ENCODE results near the gene ADAMTS13.
"Not testable (repeated sequence)": the region's sequence is repeated elsewhere in the genome, so short reads cannot be mapped to it uniquely, and the experiment has no call there.

ADAMTS13 gene

DNA sequence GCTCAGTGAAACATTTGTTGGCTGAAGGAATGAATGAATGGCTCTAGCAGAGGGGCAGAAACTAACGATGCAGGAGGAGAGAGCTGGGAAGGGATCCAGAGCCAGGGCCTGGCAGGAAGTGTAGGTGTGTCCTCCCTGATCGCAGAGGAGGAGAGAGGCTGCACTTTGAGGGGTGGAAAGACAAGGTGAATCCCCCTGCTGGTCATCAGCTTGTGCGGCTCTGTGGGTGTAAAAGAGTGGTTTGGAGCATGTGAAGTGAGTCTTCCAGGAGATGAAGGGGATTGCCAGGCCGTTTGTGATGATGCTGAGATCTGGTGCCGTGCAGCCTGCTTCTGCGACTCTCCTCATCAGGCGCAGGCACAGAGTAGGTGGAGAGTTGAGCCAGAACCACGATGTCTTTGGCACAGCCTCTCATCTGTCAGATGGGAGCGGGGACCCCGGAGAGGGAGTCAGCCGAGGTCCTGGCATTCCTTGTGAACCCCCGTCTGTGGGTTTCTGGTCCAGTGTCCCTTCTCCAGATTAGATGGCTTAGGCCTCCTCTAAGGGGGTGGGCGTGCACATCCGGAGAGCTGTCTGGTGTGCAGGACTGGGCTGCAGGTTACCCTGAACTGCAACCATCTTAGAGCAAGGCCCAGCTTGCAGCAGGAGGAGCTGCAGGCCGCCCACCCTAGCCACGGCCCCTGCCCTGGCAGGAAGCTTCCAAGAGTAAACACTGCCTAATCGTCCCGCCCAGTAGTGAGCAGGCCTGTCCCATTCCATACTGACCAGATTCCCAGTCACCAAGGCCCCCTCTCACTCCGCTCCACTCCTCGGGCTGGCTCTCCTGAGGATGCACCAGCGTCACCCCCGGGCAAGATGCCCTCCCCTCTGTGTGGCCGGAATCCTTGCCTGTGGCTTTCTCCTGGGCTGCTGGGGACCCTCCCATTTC lies at the start of gene ADAMTS13:
Gene ADAMTS13 (plus strand): TSS at position 753 of the 928 bp plus-strand sequence. CDS start 77 bp downstream, at position 830.
- no peak for DNase-seq (ENCODE audit: low read depth)

DNA sequence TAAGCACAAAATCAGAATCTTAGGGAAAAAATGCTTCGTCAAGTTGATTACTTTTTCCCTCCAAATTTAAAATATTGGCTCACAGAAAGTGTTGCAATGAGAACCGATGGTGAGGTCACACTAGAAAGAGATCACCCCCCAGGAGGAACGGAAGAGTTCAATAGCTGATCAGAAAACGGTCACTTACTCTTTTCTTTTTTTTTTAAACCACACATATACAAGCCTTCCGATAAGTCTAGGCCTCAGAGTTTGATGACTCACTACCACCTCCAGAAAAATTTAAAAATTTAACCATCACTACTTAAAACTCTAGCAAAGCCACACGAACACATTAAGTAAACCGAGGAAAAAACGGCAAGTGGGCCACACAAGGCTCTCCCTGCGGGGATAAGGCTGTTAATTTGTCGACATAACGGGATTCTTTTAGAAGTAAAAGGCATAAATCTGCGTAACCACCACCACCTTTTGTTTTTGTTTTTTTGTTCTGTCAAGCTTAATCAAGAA lies 47.5 kb upstream of the ADAMTS13 start:
- no peak for DNase-seq (ENCODE audit: low read depth)

DNA sequence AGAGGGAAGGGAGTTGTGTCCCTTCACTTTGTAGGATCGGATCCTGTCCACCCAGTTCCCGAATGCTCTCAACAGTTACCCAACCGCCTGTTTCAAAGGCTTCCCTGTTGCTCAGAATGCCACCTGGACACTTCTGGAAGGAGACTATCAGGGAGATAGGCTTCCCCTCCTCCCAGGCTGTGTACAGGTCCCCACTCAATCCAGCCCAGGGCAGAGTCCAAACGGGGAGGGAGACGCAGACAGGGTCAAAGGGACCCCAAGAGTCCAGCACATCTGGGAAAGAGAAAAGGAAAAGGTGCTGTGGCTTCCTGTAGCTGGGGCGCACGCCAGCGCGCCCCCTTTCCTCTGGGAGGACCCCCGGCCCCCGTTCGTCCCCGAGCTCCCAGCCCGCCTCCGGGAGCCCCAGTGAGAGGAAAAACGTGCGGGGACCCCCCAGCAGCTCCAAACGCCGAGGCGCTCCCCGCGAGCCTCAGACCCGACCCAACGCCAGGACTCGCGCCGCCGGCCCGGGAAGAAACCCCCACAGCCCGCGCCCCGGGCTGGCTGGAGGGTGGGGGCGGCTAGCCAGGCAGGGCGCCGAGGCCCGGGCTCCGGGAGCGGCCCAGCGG lies 46.9 kb upstream of the ADAMTS13 start:
- no peak for DNase-seq (ENCODE audit: low read depth)

DNA sequence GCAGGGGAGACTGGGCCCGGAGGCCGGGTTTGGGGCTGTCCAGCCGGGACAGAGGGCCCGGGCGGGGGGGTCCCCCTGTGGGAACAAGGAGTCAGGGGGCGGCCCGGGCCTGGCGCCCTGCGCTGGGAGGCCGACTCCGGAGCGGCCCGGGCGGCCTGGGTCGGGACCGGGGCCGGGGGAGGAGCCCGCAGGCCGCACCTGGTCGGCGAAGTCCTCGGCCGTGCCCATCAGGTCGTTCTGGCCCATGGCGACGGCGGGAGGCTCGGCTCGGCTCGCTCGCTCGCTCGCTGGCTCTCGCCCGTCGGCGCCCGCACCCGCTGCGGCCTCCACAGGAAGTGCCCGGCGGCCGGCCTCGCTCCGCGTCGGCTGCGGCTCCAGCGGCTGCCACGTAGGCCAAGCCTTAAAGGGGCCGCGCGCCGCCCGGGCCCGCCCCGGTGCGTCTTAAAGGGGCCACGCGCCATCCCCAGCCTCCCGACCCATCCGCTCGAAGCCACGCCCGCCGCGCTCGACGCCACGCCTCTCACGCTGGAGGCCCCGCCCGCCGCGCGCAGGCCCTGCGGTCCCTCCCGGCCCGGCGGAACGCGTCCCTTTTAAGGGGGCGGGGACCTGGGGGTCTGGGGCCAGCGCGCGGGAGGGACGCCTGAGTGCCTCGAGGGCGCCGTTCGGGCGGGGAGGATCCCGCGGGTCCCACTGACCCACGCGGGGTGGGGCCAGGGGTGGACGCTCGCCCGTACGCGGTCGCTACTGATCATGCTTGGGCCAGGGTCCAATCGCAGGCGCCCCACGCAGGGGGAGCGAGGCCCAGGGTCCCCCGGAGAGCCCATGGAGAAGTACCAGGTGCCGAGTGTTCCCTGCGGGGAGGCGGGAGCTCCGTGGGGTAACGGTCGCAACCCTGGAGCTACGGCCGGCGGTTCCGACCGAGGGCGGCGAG lies 46.2 kb upstream of the ADAMTS13 start, which contains the start of the genes STKLD1 and SURF4:
Gene STKLD1 (plus strand): TSS at position 643 of the 931 bp plus-strand sequence. CDS start 108 bp downstream, at position 751.
Gene SURF4 (minus strand): TSS at position 337 of the 931 bp plus-strand sequence. CDS start 91 bp downstream, at position 246.
- DNase-seq (ENCODE audit: low read depth) = peak; percentile 90

DNA sequence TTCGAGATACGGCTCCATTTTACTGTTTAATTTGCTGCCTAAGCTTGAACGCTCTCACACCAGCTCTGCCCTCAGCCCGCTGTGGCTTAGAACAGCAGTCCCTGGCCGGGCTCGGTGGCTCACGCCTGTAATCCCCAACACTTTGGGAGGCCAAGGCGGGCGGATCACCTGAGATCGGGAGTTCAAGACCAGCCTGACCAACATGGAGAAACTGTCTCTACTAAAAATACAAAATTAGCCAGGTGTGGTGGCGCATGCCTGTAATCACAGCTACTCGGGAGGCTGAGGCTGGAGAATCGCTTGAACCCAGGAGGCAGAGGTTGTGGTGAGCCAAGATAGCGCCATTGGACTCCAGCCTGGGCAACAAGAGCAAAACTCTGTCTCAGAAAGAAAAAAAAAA lies 44.9 kb upstream of the ADAMTS13 start:
- not testable (repeated sequence) for DNase-seq (ENCODE audit: low read depth)

DNA sequence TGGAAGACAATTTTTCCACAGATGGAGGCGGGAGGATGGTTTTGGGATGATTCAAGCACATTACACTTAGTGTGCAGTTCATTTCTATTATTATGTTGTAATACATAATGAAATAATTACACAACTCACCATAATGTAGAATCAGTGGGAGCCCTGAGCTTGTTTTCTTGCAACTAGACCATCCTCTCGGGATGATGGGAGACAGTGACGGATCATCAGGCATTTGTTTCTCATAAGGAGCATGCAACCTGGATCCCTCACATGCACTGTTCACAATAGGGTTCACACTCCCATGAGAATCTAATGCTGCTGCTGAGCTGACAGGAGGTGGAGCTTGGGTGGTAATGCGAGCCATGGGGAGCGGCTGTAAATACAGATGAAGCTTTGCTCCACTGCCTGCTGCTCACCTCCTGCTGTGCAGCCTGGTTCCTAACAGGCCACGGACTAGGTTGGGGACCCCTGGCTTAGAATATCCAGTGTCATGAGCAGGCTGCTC lies 44.4 kb upstream of the ADAMTS13 start:
- no peak for DNase-seq (ENCODE audit: low read depth)

DNA sequence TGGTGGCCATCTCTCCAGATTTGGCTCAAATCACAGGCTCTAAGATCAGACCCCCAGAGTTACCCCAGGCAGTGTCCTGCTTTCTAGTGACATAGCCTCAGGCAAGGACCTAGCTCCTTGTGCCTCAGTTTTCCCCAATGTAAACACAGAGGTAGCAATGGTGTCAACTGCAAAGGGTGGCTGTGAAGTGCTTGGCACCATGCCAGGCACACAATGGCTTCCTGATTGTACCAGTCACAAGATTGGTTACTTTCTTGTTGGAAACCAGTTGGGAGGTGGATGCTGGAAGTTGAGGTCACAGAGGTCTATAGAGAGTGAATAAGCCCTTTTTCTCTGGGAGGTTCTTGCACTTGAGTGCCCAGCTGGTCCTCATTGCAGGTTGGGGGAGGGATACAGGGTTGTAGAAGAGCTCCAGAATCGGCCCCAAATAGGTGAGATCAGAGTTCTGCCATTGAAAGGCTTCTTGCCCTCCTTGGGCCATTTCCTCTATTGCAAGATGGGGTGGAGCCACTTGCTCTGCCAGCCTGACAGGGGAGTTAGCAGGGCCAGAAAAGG lies 43.7 kb upstream of the ADAMTS13 start:
- DNase-seq (ENCODE audit: low read depth) = no peak

DNA sequence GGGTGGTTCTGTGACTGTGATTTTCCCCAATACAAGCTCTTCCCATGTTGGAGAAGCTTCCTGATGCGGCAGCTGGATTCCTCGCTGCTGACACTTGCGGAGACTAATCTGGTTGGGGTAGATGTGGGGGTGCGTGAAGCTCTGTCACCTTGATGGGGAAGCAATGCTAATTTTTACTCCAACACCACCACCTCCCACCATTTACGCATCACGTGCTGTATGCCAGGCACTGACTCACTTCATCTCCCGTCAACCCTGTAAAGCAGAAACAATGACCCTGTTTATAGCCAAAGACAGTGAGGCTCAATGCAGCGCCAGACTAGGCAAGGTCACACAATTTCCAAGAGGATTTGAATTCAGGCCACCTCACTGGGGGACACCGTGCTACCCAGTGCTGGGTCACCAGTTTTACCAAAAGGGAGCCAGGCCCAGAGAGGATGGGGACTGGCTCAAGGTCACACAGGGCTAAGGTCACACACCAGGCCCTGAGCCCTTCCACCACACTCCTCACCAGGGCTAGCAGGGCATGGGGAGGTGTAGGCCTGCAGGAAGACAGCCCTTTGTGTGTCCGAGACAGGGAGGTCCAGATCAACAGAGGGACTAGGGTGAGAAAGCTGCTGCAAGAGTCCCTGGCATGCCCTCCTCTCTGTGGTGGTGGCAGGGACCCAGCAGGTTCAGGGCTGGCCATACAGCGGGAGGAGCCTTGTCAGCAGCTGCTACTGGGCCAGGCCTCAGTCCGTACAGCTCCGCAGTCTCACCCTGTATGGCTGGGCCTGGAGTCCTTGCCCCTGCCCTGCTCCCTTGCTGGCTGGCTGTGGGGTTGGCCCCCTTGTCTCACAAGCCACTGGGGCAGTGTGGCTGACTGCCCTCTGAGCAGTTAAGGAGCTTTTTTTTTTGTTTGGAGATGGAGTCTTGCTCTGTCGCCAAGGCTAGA lies 42.7 kb upstream of the ADAMTS13 start:
- no peak for DNase-seq (ENCODE audit: low read depth)

DNA sequence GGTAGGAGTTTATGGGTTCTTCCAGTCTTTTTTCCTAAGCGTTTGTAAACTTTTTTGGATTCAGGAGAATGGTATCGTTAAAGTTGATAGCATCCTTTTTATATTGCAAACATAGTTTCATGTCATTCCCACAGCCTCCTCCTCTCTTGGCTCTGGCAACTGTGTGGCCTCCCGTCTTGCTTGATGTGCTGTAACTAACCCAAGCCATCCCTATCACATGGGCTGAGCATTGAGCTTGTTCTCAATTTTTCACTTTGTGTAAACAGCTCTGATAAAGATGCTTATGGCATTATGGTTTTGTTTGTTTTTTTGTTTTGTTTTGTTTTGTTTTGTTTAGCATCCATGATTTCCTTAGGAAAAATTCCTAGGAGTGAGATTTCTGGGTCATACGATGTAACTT lies 41.4 kb upstream of the ADAMTS13 start:
- no peak for DNase-seq (ENCODE audit: low read depth)

DNA sequence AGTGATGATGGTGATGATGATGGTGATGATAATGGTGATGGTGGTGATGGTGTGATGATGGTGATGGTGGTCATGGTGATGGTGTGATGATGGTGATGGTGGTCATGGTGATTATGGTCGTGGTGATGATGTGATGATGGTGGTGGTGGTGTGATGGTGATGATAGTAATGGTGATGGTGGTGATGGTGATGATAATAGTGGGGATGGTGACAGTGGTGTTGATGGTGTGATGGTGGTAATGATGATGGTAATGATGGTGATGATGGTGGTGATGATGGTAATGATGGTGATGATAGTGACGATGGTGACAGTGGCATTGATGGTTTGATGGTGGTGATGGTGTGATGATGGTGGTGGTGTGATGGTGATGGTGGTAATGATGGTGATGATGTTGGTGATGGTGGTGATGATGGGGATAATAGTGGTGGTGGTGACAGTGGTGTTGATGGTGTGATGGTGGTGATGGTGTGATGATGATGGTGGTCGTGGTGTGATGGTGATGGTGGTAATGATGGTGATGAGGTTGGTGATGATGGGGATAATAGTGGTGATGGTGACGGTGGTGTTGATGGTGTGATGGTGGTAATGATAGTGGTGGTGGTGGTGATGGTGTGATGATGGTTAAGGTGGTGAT lies 39.5 kb upstream of the ADAMTS13 start:
- DNase-seq (ENCODE audit: low read depth) = no peak

DNA sequence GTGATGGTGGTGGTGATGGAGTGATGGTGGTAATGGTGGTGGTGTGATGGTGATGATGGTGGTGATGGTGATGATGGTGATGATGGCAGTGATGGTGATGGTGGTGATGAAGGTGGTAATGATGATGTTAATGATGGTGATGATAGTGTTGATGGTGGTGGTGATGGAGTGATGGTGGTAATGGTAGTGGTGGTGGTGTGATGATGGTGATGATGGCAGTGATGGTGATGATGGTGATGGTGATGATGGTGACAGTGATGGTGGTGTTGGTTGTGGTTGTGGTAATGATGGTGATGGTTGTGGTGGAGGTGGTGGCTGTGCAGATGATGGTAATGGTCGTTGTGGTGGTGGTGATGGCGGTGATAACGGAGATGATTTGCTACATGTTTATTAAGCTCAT lies 38.7 kb upstream of the ADAMTS13 start:
- DNase-seq (ENCODE audit: low read depth) = no peak

DNA sequence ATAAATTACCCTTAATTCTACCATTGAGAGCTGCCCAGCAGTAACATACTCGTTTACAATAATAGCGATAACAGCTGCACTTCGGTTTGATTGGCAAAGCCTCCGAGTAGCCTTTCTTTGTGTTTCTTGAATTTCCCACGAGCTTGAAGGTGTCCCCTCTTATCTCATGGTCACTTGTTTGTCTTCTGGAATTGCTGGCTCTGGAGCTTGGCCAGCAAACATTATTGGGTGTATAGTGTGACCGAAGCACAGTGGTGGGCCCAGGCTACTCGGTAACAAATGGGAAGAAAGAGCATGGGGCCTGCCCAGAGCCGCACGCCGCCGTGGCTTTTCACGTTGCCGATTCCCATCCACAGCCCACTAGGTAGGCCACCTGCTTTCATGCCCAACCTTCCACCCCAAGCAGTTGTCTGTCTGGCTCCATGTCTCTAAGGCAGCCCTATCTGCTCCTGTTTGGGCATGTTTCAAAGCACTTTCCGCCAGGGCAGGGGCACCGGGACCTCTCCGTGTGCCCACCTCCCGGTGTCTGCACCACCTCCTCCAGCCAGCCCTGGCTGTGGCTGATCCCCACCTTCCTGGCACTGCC lies 37.3 kb upstream of the ADAMTS13 start:
- no peak for DNase-seq (ENCODE audit: low read depth)

DNA sequence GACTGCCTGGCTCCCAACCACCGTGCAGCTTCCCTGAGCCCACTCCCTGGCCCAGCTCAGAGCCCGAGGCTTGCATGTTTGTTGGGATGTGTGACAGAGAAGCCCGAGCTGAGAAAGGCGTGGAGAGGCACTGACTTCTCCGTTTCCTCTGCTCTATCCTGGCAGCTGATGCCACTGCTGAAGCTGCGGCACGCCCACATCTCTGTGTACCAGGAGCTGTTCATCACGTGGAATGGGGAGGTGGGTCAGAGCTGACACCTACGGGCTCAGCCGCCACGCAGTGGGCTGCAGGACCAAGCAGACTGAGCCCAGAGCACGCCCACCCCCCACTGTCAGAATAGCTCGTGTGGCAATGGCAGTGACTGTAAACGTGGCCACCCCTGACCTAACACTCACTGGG lies 36.7 kb upstream of the ADAMTS13 start:
- no peak for DNase-seq (ENCODE audit: low read depth)

DNA sequence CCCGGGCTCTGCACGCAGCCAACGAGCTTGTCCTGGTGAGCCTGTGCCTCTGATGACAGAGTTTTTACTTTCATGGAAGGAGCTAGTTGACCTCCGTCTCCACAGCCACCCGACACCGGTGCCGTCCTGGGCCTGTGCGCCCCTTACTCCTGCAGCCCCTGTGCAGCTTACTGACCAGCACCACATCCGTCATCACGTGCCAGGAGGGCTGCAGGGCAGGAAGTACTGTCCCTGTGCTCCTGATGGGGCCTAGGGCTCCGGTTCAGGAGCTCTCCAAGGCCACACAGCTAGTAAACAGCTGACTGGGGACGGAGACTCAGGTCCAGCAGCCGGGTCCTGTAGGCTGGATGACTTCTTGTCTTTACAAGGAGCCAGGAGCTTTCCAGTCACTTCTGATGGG lies 35.8 kb upstream of the ADAMTS13 start:
- no peak for DNase-seq (ENCODE audit: low read depth)

DNA sequence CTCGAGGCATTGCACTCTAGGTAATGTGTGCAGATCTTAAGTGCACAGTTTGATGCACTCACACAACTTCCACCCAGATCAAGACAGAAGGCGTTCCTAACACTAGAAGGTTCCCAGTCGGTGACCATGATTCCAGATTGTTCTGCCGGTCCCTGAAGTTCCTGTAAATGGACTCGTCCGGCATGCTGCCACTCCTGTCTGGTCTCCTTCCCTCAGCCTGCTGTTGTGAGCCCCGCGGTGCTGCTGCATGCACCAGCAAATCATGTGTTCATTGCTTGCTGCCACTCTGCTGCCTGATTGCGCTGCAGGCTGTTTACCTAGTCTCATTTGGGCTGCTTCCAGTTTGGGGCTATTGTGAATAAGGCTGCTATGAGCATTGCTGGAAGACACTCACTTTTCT lies 34.5 kb upstream of the ADAMTS13 start:
- no peak for DNase-seq (ENCODE audit: low read depth)

DNA sequence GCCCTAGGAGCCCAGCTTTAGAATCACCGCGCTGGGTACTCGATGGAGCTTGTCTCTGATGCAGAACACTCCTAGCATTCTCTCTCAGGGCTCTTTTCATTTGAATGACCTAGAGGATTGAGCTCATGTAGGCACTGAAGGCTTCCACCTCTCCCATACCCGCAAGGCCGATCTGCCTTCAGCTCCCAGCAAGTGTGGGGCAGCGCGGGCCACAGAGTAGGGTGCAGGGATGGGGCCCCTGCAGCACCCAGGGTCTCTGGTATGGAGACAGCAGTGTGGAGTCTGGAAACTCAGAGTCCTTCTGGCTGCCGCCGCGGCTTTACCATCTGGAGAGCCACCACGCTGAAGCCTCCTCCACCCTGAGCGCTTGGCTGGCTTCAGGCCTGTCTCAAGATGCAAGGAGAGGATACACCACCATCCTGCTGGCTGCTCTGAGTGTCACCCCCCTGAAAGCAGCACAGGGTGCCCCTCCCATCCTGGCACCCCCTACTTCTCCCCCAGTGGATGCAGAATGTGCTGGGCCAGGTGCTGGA lies 33.1 kb upstream of the ADAMTS13 start:
- DNase-seq (ENCODE audit: low read depth) = no peak

DNA sequence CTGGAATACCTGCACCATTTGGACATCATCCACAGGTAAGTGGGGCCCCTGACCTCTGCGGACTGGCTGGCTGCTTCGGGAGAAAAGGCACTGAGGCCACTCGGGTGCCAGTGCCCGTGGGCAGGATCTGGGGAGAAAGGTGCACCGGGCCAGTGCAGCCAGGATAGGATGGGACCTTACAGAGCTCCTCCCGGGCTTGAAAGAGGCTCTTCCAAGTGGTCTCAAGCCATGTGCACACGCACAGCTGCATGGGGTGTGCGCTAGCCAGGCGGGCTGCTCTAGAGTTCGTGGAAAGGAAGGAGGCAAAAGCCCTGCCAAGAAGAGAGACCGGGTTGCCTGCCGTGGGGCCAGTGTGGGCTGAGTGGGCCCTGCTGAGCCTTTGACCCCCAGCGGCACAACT lies 32.6 kb upstream of the ADAMTS13 start:
- DNase-seq (ENCODE audit: low read depth) = no peak

DNA sequence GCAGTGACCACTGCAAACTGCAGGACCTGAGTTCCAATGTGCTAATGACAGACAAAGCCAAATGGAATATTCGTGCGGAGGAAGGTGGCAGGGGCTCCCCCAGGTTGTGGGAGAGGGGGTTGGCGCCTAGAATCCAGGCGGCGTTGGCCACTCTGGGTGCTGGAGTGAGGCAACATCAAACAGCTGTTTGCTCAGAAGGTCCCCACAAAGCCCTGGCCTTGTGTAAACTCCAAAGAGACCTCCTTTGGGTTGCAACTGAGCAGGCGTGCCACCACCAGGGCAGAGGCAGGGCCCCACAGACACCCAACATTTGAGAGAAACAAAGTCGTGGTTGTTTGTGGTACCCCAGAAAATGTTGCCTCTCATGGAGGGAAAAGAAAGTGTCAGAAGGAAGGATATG lies 31.5 kb upstream of the ADAMTS13 start:
- no peak for DNase-seq (ENCODE audit: low read depth)

DNA sequence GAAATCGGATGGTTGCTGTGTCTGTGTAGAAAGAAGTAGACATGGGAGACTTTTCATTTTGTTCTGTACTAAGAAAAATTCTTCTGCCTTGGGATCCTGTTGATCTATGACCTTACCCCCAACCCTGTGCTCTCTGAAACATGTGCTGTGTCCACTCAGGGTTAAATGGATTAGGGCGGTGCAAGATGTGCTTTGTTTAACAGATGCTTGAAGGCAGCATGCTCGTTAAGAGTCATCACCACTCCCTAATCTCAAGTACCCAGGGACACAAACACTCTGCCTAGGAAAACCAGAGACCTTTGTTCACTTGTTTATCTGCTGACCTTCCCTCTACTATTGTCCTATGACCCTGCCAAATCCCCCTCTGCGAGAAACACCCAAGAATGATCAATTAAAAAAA lies 30.7 kb upstream of the ADAMTS13 start:
- DNase-seq (ENCODE audit: low read depth) = not testable (repeated sequence)

All from stimulated activated CD8-positive, alpha-beta memory T cell treated with anti-CD3 and anti-CD28 coated beads, Interleukin-7, amount 100 ng/mL, for 24 hours (primary cell).